HG02840 (cell line): ENCODE measurements around the gene TBC1D17.

Experiments used
- ATAC-seq: cut with Tn5 transposase; IDR thresholded peaks from one replicate; pipeline ENCODE4 v1.9.1; 2021; ENCODE audit warnings: mild to moderate bottlenecking, moderate library complexity, moderate number of reproducible peaks; ENCODE audit not compliant: unreplicated experiment, low FRiP score

The TBC1D17 gene

DNA sequence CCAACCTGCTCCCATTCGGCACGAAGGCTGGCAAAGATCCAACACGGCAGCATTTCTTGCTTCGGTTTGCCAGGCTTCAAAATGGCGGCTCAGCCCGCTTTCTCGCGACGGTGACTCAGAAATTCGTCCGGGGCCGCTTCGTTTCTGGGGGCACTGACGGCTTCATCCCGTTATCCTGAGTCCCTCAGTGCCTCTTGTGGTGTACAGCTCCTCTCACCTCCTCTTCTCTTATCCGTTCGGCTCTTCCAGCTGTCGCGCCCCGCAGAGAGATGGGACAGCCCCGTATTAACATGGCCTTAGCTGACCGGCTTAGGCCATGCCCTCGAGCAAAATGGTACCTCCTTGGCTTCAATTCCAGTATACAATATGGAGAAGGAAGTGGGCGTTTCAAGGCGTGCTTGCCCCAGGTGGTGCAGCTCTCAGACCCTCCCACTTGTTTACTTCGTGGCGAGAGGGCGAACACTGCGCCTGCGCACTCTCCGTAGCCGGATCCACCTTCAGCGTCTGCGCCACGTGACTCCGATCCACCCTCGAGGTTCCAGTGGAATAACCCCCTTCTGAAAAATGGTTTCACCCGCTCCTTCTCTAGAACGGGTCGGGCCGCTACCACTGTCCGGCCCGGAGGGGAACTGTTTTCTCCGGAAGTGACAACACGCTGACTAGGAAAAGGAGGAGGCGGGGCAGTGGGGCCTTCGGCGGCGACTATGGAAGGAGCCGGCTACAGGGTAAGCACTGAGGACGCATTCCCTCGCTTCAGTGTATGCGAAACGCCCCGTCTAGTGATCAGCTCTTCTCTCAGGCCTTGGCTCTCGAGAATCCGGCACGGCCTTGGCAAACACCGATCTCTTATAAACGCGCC, at the start of gene TBC1D17, which contains the start of gene AKT1S1:
Gene TBC1D17, plus strand, starts transcription at position 683 of the 859 bp plus-strand sequence. Its CDS starts 22 bp downstream, at position 705.
Gene AKT1S1, minus strand, starts transcription at position 336 of the 859 bp plus-strand sequence. CDS start 4,060 bp downstream, outside the sequence.
- peak; percentile 65 for ATAC-seq

DNA sequence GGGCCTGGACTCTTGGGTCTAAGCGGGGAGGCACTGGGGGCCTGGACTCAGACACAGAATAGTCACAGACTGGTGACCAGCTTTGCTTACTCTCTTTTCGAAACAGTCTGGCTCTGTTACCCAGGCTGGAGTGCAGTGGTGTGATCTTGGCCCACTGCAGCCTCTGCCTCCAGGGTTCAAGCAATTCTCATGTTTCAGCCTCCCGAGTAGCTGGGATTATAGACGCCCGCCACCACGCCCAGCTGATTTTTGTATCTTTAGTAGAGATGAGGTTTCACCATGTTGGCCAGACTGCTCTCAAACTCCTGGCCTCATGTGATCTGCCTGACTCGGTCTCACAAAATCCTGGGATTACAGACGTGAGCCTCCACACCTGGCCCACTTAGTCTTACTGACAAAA, 48.3 kb upstream of the TBC1D17 start:
- ATAC-seq, result no peak

DNA sequence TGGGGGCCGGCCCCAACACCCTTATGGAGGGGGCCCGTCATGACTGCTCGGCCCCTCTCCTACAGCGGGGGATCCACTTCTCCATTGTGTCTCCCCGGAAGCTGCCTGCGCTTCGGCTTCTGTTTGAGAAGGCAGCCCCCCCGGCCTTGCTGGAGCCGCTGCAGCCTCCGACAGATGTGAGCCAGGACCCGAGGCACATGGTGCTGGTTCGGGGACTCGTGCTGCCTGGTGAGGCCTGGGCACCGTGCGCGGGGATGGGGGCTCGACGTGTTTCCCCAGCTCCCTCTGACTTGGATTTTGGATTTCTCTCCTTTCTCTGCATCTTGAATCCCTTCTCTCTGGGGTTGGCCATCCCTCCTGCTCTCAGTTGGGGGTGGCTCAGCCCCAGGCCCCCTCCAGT, 47.8 kb upstream of the TBC1D17 start:
- ATAC-seq, result no peak

DNA sequence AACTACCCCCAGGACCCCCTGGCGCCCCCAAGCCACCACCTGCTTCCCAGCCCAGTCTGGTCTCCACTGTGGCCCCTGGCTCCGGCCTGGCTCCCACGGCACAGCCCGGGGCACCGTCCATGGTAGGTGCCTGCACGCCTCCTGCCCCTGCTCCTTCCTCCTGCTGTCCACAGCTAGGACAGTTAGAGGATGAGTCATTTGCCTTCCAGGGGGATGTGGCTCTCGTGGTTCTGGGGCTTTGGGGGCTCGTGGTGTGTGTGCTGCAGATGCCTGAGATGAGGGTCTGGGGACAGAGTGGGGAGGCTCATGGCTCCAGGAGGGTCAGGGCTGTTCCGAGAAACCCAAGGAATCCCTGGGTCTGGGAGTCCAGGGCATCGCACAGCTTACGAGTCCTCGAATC, 46.7 kb upstream of the TBC1D17 start:
- no peak for ATAC-seq

DNA sequence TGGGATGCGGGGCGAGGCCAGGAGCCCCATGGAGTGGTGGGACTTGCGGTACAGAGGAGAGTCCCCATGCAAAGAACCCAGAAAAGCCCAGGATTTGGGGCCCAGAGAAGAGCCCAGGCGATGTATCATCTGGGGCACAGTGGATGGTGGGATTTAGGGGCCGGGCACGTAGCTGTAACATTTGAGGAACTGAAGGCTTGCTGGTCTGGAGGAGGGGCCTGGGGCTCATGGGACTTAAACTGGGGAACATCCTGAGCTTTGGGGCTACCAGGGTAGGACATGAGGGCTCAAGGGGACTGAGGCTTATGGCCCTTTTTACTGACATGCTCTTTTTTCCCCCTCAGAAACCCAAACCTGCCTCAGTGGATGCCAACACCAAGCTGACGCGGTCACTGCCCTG, 45.9 kb upstream of the TBC1D17 start:
- no peak for ATAC-seq

DNA sequence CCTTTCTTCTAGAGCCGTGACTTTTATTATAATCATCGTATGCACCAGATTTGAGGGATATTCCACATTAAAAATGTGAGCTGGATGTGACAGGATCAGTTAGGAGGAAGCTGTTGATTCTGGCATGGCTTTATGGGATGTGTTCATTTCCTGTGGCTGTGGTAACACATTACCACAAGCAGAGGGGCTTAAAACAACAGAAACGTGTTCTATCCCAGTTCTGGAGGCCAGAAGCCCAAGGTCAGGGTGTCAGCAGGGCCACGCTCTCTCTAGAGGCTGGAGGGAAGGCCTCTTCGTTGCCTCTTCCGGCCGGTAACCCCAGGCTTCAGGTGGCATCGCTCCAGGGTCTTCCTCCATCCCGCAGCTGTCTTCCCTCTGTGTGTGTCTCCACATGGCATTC, 44.9 kb upstream of the TBC1D17 start:
- ATAC-seq, result no peak

DNA sequence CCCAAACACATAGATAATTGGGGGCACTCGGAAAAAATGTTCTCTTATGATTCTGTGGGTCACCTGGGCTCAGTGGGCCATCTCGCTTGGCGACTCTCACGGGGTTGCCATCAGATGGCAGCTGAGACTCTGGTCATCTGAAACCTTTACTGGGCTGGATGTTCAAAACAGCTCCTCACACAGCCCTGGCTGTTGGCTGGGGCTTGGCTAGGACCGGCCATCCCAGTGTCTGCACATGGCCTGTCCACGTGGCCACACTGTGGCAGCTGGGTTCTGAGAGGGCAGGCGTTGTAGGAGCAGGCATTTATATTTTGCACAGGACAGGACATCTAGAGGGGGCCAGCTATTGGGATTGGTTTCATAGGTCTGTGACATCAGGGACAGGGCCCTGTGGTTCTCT, 43.9 kb upstream of the TBC1D17 start:
- no peak for ATAC-seq

DNA sequence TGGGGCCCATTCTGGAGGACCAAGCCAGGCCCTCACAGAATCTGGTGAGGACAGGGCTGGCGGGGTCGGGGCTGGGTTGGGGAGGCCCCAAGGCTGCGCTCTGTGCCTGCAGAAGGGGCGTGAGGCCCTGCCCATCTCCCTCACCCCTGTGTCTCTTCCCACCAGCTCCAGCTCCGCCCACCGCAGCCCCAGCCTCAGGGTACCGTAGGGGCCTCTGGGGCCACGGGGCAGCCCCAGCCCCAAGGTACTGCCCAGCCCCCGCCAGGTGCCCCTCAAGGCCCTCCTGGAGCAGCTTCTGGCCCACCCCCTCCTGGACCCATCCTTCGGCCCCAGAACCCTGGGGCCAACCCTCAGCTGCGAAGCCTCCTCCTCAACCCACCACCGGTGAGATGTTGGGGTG, 41.9 kb upstream of the TBC1D17 start:
- ATAC-seq, result no peak

DNA sequence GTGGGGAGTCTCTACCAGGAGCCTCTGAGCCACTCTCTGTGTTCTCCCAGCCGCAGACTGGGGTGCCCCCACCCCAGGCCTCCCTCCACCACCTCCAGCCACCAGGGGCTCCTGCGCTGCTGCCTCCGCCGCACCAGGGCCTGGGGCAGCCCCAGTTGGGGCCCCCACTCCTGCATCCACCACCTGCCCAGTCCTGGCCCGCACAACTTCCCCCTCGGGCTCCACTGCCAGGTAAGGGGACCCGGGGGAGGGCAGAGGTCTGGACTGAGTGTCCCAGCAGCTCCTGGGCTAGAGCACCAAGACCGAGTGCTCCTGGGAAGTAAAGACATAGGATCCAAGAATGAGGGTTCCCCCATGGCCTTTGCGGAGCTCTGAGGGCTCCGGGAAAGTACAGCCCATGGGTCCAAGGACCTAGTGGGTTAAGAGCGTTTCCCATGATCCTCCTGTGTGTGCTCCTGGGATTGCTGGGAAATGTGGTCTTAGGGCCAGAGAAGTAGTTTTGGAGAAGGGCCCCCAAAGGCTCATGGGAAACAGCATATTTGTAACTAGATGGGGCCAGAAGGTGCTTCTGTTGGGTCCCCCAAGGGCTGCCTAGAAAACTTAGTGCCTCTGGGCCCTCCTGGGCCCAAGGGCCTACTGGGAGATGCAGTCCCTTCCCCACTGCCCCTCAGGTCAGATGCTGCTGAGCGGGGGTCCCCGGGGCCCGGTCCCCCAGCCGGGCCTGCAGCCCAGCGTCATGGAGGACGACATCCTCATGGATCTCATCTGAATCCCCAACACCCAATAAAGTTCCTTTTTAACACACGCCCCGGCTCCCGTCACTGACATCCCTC, 41.1 kb upstream of the TBC1D17 start:
- no peak for ATAC-seq

DNA sequence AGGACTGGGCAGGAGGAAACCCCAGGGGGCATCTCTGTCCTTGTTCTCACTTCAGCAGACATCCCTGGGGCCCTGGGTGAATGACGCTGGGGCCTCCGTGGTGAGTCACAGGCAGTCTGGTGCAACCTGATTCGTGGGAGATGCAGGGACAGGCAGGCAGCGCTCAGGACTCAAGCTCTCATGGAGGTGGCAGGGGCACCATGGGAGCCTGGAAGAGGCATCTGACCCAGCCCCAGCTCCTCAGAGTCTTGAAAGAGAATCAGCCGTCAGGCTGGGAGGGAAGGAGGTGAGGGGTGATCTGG, 40.5 kb upstream of the TBC1D17 start:
- ATAC-seq, result no peak

DNA sequence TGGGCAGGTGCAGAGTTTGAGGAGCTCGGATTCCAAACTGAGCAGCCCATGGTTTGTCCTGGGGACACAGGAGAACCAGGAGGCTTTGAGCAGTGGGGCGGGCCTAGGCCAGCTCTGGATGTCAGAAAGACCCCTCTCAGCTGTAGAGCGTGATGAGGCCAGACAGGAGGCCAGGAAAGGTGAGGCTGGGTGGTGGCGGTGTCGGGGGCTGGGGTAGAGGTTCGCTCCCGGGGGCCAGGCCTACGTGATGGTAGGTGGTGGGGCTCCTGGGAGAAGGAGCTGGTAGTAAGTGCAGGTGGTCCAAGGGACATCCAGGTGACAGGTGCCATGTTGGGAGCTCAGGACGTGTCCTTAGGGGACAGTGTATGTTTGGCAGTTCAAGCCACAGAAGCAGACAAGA, 40.1 kb upstream of the TBC1D17 start:
- ATAC-seq, result no peak

DNA sequence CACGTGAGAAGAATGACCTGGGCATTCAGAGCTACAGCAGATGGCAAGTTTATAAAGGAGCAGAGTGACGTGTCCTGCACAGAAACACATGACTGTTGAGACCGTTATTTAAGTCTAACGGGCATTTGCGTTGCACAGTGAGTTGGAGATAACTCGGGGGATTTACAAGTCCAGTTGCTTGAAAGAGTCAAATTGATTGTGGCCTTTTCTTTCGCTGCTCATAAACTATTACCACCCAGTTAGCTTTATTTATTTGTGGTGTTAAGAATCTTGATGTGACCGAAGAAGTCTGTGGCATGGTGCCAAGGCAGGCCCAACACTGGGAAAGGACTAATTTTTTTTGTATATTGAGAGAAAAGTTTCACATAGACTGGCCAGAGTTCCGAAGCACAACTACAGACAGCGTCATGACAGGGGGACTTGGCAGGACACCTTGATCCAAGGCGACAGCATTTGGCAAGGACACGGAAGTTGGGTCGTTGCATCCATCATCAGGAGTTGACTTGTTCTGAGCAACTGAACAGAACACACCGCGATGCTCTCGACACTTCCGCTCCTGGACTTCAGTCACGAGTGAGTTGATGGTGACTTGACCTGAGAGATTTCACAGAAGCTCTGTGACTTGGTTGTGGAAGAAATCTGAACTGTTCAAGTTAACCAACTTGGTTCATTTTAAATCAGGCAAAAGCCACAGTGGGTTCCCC, 38.5 kb upstream of the TBC1D17 start:
- no peak for ATAC-seq

DNA sequence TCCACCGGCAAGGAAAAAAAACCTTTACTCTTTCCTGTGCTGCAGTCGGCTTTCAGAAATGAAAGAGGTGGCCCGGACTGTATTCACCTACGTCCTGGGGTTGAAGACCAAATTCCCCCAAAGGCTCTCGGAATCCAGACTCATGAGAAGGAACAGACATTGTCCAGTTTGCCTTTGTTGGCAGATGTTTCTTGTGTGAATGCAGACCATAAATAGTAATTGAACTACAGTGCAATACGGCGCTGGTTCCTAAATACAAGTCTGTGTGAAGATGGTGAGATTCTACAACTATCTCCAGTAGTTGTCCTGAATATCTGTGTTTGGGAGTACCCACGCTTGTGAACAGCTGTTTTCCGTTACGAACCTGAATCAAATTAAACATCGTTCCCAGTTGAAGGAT, 37.8 kb upstream of the TBC1D17 start:
- ATAC-seq, result no peak

DNA sequence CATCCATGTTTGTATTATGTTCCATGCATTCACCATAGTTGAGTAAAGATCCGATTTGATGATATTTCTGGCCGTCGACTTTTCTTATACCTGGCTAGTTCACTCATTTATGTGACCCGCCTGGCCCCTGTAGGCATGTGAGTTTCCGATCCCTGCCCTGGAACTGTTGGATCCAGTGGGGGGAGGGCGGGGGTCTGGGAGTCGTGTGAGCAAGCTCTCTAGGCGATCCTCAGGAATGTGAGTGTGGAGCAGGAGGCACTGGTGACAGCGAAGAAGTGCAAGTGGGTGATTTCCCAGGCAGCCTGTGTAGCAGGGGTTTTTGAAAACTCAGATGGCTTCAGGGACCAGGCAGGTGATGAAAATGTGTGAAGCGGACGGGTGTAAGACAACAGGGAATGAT, 37.2 kb upstream of the TBC1D17 start:
- no peak for ATAC-seq

DNA sequence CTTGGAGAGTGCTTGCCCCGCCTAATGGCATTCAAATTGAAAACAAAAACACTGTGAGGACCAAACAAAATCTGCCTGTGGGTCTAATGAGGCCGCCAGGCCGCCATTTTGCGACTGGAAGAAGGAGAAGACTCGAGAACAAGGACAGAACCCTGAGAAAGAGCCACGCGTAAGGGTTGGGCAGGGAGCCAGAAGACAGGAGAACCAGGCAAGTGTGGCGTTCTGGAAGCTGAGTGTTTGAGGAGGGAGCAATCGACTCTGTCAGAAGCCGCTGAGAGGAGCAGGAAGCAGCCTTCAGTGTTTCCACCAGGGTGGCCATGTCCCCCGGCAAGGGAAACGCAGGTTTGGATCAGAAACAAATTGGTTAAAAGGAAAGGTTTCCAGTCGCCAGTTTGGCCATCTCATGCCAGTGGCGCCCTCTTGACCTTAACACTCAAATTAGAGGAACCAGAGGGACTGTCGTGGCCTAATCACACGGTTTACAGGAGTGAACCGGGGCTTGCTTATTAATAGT, 36.7 kb upstream of the TBC1D17 start:
- ATAC-seq, result no peak

DNA sequence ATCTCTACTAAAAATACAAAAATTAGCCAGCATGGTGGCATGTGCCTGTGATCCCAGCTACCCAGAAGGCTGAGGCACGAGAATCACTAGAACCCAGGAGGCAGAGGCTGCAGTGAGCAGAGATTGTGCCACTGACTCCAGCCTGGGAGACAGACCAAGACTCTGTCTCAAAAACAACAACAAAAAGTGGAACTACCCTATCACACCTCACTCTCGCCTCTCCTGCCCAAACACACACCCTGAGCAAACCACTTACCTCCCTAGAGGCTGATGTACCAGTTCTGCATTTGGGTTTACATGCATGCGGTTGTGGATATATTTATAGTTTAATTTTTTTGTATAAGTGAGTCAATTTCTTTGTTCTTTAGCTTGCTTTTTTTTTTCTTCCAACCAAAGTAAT, 34.2 kb upstream of the TBC1D17 start:
- ATAC-seq, result no peak

DNA sequence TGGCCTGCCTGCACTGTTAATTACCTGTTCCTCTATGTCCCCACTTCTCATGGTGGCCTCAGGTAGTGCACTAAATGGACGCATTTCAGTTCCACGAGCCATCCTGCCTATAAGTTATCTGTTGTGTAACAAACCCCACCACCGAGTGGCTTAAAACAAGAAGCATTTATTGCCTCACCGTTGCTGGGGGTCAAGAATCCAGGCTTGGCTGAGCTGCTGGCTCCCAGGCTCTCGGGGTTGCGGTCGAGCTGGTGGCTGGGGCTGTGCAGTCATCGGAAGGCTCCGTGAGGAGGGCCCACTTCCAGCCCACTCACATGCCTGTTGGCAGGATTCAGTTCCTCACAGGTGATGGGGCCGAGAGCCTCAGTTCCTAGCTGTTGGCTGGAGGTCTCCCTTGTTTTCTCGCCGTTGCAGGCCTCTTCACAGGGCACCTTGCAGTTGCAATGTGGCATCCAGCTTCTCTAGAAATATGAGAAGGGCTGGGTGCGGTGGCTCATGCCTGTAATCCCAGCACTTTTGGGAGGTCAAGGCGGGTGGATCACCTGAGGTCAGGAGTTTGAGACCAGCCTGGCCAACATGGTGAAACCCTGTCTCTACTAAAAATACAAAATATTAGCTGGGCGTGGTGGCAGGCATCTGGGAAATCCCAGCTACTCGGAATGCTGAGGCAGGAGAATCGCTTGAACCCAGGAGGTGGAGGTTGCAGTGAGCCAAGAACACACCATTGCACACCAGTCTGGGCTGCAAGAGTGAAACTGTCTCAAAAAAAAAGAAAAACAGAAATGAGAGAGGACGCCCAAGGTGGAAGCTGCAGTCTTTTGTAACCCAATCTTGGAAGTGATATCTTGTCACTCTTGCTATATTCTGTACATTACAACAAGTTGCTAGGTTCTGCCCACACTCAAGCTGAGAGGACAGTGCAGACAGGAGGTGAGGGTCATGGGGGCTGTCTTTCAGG, 33.1 kb upstream of the TBC1D17 start:
- no peak for ATAC-seq

DNA sequence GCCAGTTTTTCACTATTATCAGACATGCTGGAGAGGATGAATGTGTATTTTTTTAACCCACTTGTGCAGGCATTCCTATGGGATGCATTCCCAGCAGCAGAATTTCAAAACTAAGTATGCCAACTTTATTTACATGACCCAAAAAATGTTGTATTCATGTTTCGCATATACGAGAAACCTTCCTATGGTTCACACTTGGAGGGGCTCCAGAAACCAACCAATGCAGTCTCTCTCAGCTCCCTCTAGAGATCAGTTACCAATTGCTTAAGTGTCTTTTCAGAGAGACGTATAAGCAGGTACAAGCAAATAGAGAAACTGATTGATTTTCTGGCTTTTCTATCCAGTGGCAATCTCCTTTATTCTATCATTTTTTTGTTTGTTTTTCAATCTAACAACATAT, 32.1 kb upstream of the TBC1D17 start:
- no peak for ATAC-seq

DNA sequence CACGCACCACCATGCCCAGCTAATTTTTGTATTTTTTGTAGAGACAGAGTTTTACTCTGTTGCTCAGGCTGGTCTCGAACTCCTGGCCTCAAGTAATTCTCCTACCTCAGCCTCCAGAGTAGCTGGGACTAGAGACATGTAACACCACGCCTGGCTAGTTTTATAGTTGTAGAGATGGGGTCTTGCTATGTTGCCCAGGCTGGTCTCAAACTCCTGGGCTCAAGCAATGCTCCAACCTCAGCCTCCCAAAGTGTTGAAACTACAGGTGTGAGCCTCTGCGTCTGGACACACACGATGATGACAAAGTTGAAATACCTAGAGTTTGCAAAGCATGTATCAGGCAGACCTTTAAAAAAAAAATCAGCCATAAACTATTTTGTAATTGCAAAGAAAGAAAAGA, 31.1 kb upstream of the TBC1D17 start:
- ATAC-seq, result no peak
